Psoas muscle (tissue), 8 donors: ENCODE data around the gene TEP1. TPM values are rescaled to one million over a fixed set of nuclear protein-coding genes. Genes with fewer than 3 reads are reported as not detected.

Experiments
- ATAC-seq, 4 donors: fragments of 200-7000 bp; cut with Tn5 transposase; one replicate each; pipeline ENCODE4 v1.9.1; 2020; ENCODE audit warnings: moderate library complexity in 3 of 4, mild to moderate bottlenecking in 2 of 4
- DNase-seq, 2 donors: peaks; one replicate each; pipeline ENCODE4 v3.0.0-alpha.2; 2020
- H3K27ac ChIP-seq: fragments of 200-600 bp; one replicate; pipeline ENCODE4 v1.8.0; 2022
- H3K27me3 ChIP-seq, 3 donors: fragments of 200-600 bp in 1 of 3; one replicate each; pipeline versions ENCODE4 v1.6.1 to v1.8.0; 2013 to 2022; ENCODE audit warnings: low read length in 2 of 3, mild to moderate bottlenecking in 2 of 3, moderate library complexity in 1 of 3; ENCODE audit not compliant: insufficient read depth in 3 of 3
- H3K36me3 ChIP-seq, 2 donors: fragments of 200-600 bp in 1 of 2; one replicate each; pipeline versions ENCODE4 v1.6.1 to v1.8.0; 2013 to 2022; ENCODE audit warnings: low read depth in 1 of 2, mild to moderate bottlenecking in 1 of 2, moderate library complexity in 1 of 2; ENCODE audit not compliant: insufficient read depth in 1 of 2
- H3K4me1 ChIP-seq: fragments of 200-600 bp; one replicate; pipeline ENCODE4 v1.8.0; 2022
- H3K4me3 ChIP-seq: fragments of 200-600 bp; one replicate; pipeline ENCODE4 v1.8.0; 2022; ENCODE audit warnings: mild to moderate bottlenecking
- H3K9me3 ChIP-seq: fragments of 200-600 bp; one replicate; pipeline ENCODE4 v1.8.0; 2022
- CTCF ChIP-seq: fragments of 200-600 bp; IDR thresholded peaks from one replicate; pipeline ENCODE4 v1.8.0; 2022; ENCODE audit warnings: antibody characterized with exemption
- WGBS, 3 donors: extraction: QIAGEN DNeasy Blood & Tissue Kit; methylation state at CpG; one replicate each; pipeline versions ENCODE4 v1.1.6 to v1.1.7; 2013; 5-methylcytosine and 5-hydroxymethylcytosine counted together
- intact Hi-C, 2 donors: fragments of 100-400 bp; cut with DNase I; formaldehyde crosslinking; loops; one replicate each; pipeline versions ENCODE4 v1.11.0 to v1.14.2; 2022
- polyA plus RNA-seq, 3 donors: library from polyadenylated mRNA; stranded (reverse); fragments of 200-250 nt; gene quantifications; one replicate each; pipeline ENCODE4 v1.2.3, GENCODE V29; 2013
- total RNA-seq, 4 donors: library from RNA; stranded (reverse); fragmentation: NEBNext Ultra II Directional in 2 of 4; extraction: Animal tissue kit (Norgen Biotek cat#: 25700) in 2 of 4; gene quantifications; one replicate each; pipeline versions ENCODE4 v1.2.1 to v1.2.4, GENCODE V29; 2021 to 2023
- donor health status: healthy with polysubstance abuse.
- donor health status: DM: no; HTN: no; CAD: no; lungs with moderate emphysema.
- donor health status: Bipolar disorder and iron deficiency.
- donor health status: healthy.
- donor health status: DM: yes; HTN: yes; CAD: no.
- donor health status: DM: no; HTN: no; CAD: no.
- donor health status: DM: no; HTN: no; CAD: no.
- donor health status: DM: yes; HTN: yes; CAD: no.

Gene TEP1
- total and polyA plus RNA-seq, 7 donors: 4.2 to 44.8 (median 14.7) TPM

GRCh38 chr14:20317720-20318119 is 95.6 kb downstream of the TEP1 start:
- Histone ChIP-seq H3K4me3 (no peak overlapping the region), H3K36me3 (peaks cover 14 to 93% of the 10 kb centered on the region in 2 donors), H3K27me3 (no peaks in the 10 kb centered on the region), H3K27ac (no peak overlapping the region), H3K9me3 (no peaks in the 10 kb centered on the region), H3K4me1 (no peaks in the 10 kb centered on the region)
- DNase-seq (no peak), ATAC-seq (no peak)
- 91 to 97% (median 95%) methylated on average over 16 of the region's 16 CpGs for WGBS, 3 donors
- TF ChIP-seq CTCF: no peak
- intact Hi-C loops: no loop called here

Other genes with a start within 250 kb of the TEP1 start
- gene OR11G2, start 222.6 kb downstream of the TEP1 start, total RNA-seq: not detected
- not detected for gene OR11G2, start 222.6 kb downstream of the TEP1 start, polyA plus RNA-seq
- gene OR11H6, start 189.8 kb downstream of the TEP1 start, total RNA-seq: not detected
- not detected for gene OR11H6, start 189.8 kb downstream of the TEP1 start, polyA plus RNA-seq
- gene OR11H7, start 184.5 kb downstream of the TEP1 start, total RNA-seq: not detected
- not detected for gene OR11H7, start 184.5 kb downstream of the TEP1 start, polyA plus RNA-seq
- not detected for gene OR11H4, start 174.2 kb downstream of the TEP1 start, total RNA-seq
- gene OR11H4, start 174.2 kb downstream of the TEP1 start, polyA plus RNA-seq: not detected
- gene TTC5, start 107.5 kb downstream of the TEP1 start, total RNA-seq: 10 to 100 TPM in 1 of 4 donors, 1 to 10 TPM in 3; 4.2 to 10.4 (median 7.5) TPM
- 1 to 10 TPM; 3.2 to 7.6 (median 3.5) TPM for gene TTC5, start 107.5 kb downstream of the TEP1 start, polyA plus RNA-seq
- gene CCNB1IP1, start 80.2 kb downstream of the TEP1 start, total RNA-seq: 10 to 100 TPM; 11.9 to 37.0 (median 28.1) TPM
- 10 to 100 TPM; 35.9 to 67.4 (median 46.0) TPM for gene CCNB1IP1, start 80.2 kb downstream of the TEP1 start, polyA plus RNA-seq
- 10 to 100 TPM; 10.2 to 17.4 (median 14.7) TPM for gene PARP2, start 69.9 kb downstream of the TEP1 start, total RNA-seq
- 10 to 100 TPM; 14.5 to 30.1 (median 18.2) TPM for gene PARP2, start 69.9 kb downstream of the TEP1 start, polyA plus RNA-seq
- 10 to 100 TPM in 2 of 4 donors, 1 to 10 TPM in 2; 2.3 to 19.5 (median 9.8) TPM for gene KLHL33, start 22.7 kb upstream of the TEP1 start, total RNA-seq
- 1 to 10 TPM in 2 of 3 donors, under 1 TPM in 1; 0.30 to 2.8 (median 1.3) TPM for gene KLHL33, start 22.7 kb upstream of the TEP1 start, polyA plus RNA-seq
- 10 to 100 TPM; 17.2 to 24.4 (median 18.6) TPM for gene OSGEP, start 41.3 kb upstream of the TEP1 start, total RNA-seq
- 10 to 100 TPM; 16.6 to 24.3 (median 18.2) TPM for gene OSGEP, start 41.3 kb upstream of the TEP1 start, polyA plus RNA-seq
- 10 to 100 TPM; 61.1 to 98.4 (median 85.8) TPM for gene APEX1, start 41.7 kb upstream of the TEP1 start, total RNA-seq
- 100 to 1,000 TPM in 1 of 3 donors, 10 to 100 TPM in 2; 90.0 to 111 (median 99.3) TPM for gene APEX1, start 41.7 kb upstream of the TEP1 start, polyA plus RNA-seq
- 10 to 100 TPM; 15.6 to 29.7 (median 20.7) TPM for gene PIP4P1, start 47.9 kb upstream of the TEP1 start, total RNA-seq
- gene PIP4P1, start 47.9 kb upstream of the TEP1 start, polyA plus RNA-seq: 10 to 100 TPM; 23.0 to 56.5 (median 36.8) TPM
- 10 to 100 TPM in 2 of 4 donors, 1 to 10 TPM in 2; 3.7 to 13.3 (median 7.3) TPM for gene PNP, start 55.9 kb upstream of the TEP1 start, total RNA-seq
- gene PNP, start 55.9 kb upstream of the TEP1 start, polyA plus RNA-seq: 10 to 100 TPM in 1 of 3 donors, 1 to 10 TPM in 2; 4.1 to 42.5 (median 6.0) TPM
- gene RNASE10, start 92.0 kb upstream of the TEP1 start, total RNA-seq: under 1 TPM in 2 of 4 donors, not detected in 2; 0.47 to 0.48 TPM
- under 1 TPM in 1 of 3 donors, not detected in 2; 0.03 TPM for gene RNASE10, start 92.0 kb upstream of the TEP1 start, polyA plus RNA-seq
- gene RNASE9, start 147.5 kb upstream of the TEP1 start, total RNA-seq: not detected
- not detected for gene RNASE9, start 147.5 kb upstream of the TEP1 start, polyA plus RNA-seq
- not detected for gene RNASE11, start 174.5 kb upstream of the TEP1 start, total RNA-seq
- gene RNASE11, start 174.5 kb upstream of the TEP1 start, polyA plus RNA-seq: not detected
- gene RNASE12, start 177.9 kb upstream of the TEP1 start, total RNA-seq: not detected
- not detected for gene RNASE12, start 177.9 kb upstream of the TEP1 start, polyA plus RNA-seq
- not detected for gene OR6S1, start 228.2 kb upstream of the TEP1 start, total RNA-seq
- not detected for gene OR6S1, start 228.2 kb upstream of the TEP1 start, polyA plus RNA-seq